A673 (cell line): ENCODE measurements around the gene ADAMTS8. TPM values are rescaled to one million over a fixed set of nuclear protein-coding genes. Genes with fewer than 3 reads are reported as not detected.

Source experiments
- BruUV-seq: library from RNA; stranded (reverse); fragments of 400-500 nt; replicated peaks from 2 replicates; lab custom pipeline; 2021; lab: Mats Ljungman, UMichigan
- CTCF ChIA-PET: fragments of 300-600 bp; sonication (Branson Sonifier 250); formaldehyde crosslinking; loops from one replicate; lab custom pipeline; 2022; ENCODE audit warnings: antibody characterized with exemption; lab: Charles Lee
- POLR2A ChIA-PET: fragments of 300-600 bp; sonication (Branson Sonifier 250); formaldehyde crosslinking; loops from one replicate; lab custom pipeline; 2022; ENCODE audit warnings: antibody characterized with exemption; ENCODE audit not compliant: low non-redundant PET; lab: Charles Lee
- DNase-seq: peaks from one replicate; pipeline ENCODE4 v3.0.0-alpha.2; 2015; ENCODE audit warnings: low spot score
- H3K27ac ChIP-seq: fragments of 200-600 bp; sonication (generic); 2 replicates; pipeline ENCODE4 v1.5.1; 2016; ENCODE audit warnings: mixed run types, low read depth, mild to moderate bottlenecking, mixed read lengths, antibody characterized with exemption, low read length; ENCODE audit not compliant: poor library complexity, severe bottlenecking
- H3K27me3 ChIP-seq: fragments of 200-600 bp; sonication (generic); replicated peaks from 2 replicates; pipeline ENCODE4 v1.6.1; 2017; ENCODE audit warnings: mixed run types, low read depth, mild to moderate bottlenecking, mixed read lengths, antibody characterized with exemption, low read length; ENCODE audit not compliant: insufficient read depth, poor library complexity
- H3K36me3 ChIP-seq: fragments of 200-600 bp; sonication (generic); 2 replicates; pipeline ENCODE4 v1.6.1; 2016; ENCODE audit warnings: mixed run types, mild to moderate bottlenecking, mixed read lengths, antibody characterized with exemption, low read length; ENCODE audit not compliant: insufficient read depth, poor library complexity, severe bottlenecking
- H3K4me1 ChIP-seq: fragments of 200-600 bp; sonication (generic); 2 replicates; pipeline ENCODE4 v1.6.1; 2017; ENCODE audit warnings: mixed run types, mild to moderate bottlenecking, mixed read lengths, antibody characterized with exemption, low read length; ENCODE audit not compliant: insufficient read depth, poor library complexity, severe bottlenecking
- H3K4me3 ChIP-seq: fragments of 200-600 bp; sonication (generic); 2 replicates; pipeline ENCODE4 v1.5.1; 2016; ENCODE audit warnings: low read depth, mixed run types, mild to moderate bottlenecking, mixed read lengths, low read length; ENCODE audit not compliant: poor library complexity, severe bottlenecking
- H3K9me3 ChIP-seq: fragments of 200-600 bp; sonication (generic); 2 replicates; pipeline ENCODE4 v1.6.1; 2016; ENCODE audit warnings: mixed run types, low read depth, mild to moderate bottlenecking, mixed read lengths, antibody characterized with exemption, low read length; ENCODE audit not compliant: poor library complexity, severe bottlenecking
- CTCF ChIP-seq: fragments of 300-800, 200-600 bp; sonication (generic); conservative IDR thresholded peaks from 2 replicates; pipeline ENCODE4 v1.5.1; 2017; ENCODE audit warnings: low read depth, mild to moderate bottlenecking, antibody characterized with exemption, low read length, moderate library complexity, mixed read lengths
- EZH2 ChIP-seq: fragments of 200-600 bp; sonication (generic); IDR thresholded peaks from 2 replicates; pipeline ENCODE4 v1.6.1; 2017; ENCODE audit warnings: borderline replicate concordance, low read depth, mild to moderate bottlenecking, mixed read lengths, antibody characterized with exemption, low read length; ENCODE audit not compliant: poor library complexity, severe bottlenecking
- intact Hi-C: fragments of 100-400 bp; cut with micrococcal nuclease; formaldehyde crosslinking; loops from one replicate; pipeline ENCODE4 v1.10.0; 2022; ENCODE audit not compliant: unreplicated experiment
- total RNA-seq: library from RNA; stranded (reverse); gene quantifications from 2 replicates; pipeline ENCODE4 v1.2.3, GENCODE V29; 2021

Gene ADAMTS8
- total RNA-seq, 1 experiment from 2014 or later: not detected

GRCh38 chr11:130407978-130408377 lies 20.4 kb downstream of the ADAMTS8 start:
- Histone ChIP-seq H3K27me3 (no peaks in the 10 kb centered on the region), H3K4me1 (peaks cover 4% of the 10 kb centered on the region), H3K9me3 (no peaks in the 10 kb centered on the region), H3K27ac (no peak overlapping the region), H3K4me3 (no peak overlapping the region), H3K36me3 (no peaks in the 10 kb centered on the region)
- intact Hi-C loops: no loop called here
- ChIA-PET POLR2A (interaction anchor here (0.5 kb wide), 1 partner anchor 25 kb away, joined by 6 read pairs; no protein-coding TSS in a partner anchor), CTCF (no interaction called here)
- DNase-seq: peak; percentile 68
- TF ChIP-seq EZH2 (no peak), CTCF (no peak)
- no TSS peak for BruUV-seq

DNA sequence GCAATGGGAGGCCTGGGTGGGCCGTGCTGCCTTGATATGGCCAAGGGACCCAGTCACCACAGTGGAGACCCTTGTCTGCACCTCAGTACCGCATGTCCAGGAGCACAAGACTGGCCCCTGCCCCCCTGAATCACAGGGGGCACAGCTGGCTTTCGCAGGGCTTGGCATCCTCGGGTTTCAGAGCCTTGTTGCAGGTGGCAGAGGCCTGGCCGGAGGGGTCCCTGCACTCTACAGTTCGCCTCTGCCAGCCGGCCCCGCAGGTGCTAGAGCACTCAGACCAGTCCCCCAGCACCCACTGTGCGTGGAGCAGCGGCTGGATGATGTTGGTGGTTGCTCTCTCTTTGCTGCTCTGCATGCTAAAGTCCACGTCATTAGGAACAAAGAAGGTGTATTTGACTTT lies 23.0 kb downstream of the ADAMTS8 start:
- no peaks in the 10 kb centered on the region for H3K27me3 ChIP-seq
- DNase-seq: no peak
- CTCF ChIA-PET: interaction anchor here (0.6 kb wide), 1 partner anchor 358 kb away, joined by 6 read pairs; no protein-coding TSS in a partner anchor
- no peak for TF ChIP-seq CTCF
- TF ChIP-seq EZH2: no peak
- no peak overlapping the region for H3K27ac ChIP-seq
- H3K36me3 ChIP-seq: no peaks in the 10 kb centered on the region
- no peak overlapping the region for H3K4me3 ChIP-seq
- peaks cover 4% of the 10 kb centered on the region for H3K4me1 ChIP-seq
- no TSS peak for BruUV-seq
- no peaks in the 10 kb centered on the region for H3K9me3 ChIP-seq
- POLR2A ChIA-PET: no interaction called here
- intact Hi-C loops: no loop called here

DNA sequence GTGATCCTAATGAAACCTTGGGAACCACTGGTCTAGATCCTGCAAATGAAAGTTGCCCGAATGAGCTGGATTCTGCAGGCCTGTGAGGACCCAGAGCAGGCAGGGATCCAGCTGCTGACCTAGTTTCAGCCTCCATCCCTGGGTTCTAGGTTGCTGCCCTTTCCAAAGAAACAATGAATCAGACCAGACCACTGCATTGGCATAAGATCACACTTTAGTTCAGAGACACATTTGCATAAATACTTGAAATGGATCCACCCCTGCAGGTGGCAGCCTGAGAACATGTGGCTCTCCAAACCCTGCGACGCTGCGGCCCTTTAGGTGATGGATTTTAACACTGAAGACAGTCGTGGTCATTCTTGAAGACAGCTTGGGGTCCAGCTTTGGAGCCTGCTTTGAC lies 23.7 kb downstream of the ADAMTS8 start:
- TF ChIP-seq CTCF (no peak), EZH2 (no peak)
- no peaks in the 10 kb centered on the region for H3K27me3 ChIP-seq
- H3K36me3 ChIP-seq: no peaks in the 10 kb centered on the region
- ChIA-PET POLR2A (no interaction called here), CTCF (no interaction called here)
- no TSS peak for BruUV-seq
- peaks cover under 1% of the 10 kb centered on the region for H3K4me1 ChIP-seq
- intact Hi-C loops: no loop called here
- no peak for DNase-seq
- H3K4me3 ChIP-seq: no peak overlapping the region
- H3K9me3 ChIP-seq: no peaks in the 10 kb centered on the region
- no peak overlapping the region for H3K27ac ChIP-seq
